GM12801 (cell line): Measurements from ENCODE around the gene NRARP.

ENCODE experiments used
- CTCF ChIP-seq: IDR thresholded peaks from one replicate; pipeline ENCODE4 v1.5.1; 2011; ENCODE audit warnings: control low read depth; ENCODE audit not compliant: insufficient read length; ENCODE audit errors: extremely low read depth

Gene NRARP

GRCh38 chr9:137265496-137266161 is 36.4 kb downstream of the NRARP start:
- no peak for TF ChIP-seq CTCF

- no peak for TF ChIP-seq CTCF
Measured at GRCh38 chr9:137264067-137264466, 38.0 kb downstream of the NRARP start.

- TF ChIP-seq CTCF = no peak
Measured at GRCh38 chr9:137263506-137263905, 38.6 kb downstream of the NRARP start.

- no peak for TF ChIP-seq CTCF
Measured at GRCh38 chr9:137262909-137263285, 39.2 kb downstream of the NRARP start.

- no peak for TF ChIP-seq CTCF
Measured at GRCh38 chr9:137256856-137257255, 45.2 kb downstream of the NRARP start.

- TF ChIP-seq CTCF = no peak
Measured at GRCh38 chr9:137256362-137256761, 45.7 kb downstream of the NRARP start.

- TF ChIP-seq CTCF = no peak
Measured at GRCh38 chr9:137255448-137256114, 46.5 kb downstream of the NRARP start.
